GDM1 (cell line): ENCODE measurements around the gene WDFY4.

Experiments
- DNase-seq: peaks from one replicate; lab custom pipeline; 2025; lab: John Stamatoyannopoulos, UW

WDFY4 gene

DNA sequence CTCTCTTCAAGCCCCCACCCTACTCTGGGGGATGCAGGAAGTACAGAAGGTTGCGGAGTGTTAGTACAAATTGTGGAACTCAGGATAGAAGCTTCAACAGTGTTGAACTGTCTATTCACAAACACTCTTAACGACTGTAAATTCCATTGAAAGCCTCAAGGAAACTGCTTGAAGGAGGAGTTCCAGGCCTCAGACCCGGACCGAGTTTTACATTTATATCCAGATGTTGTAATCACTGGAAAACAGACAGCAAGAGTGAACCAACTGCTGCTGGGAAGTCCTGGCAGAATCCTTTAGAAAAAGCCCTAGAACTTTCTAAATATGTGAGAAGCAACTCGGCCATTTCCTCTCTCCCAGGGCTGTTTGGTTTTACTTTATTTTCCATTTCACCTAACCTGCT is 339.1 kb downstream of the WDFY4 start:
- no peak for DNase-seq

DNA sequence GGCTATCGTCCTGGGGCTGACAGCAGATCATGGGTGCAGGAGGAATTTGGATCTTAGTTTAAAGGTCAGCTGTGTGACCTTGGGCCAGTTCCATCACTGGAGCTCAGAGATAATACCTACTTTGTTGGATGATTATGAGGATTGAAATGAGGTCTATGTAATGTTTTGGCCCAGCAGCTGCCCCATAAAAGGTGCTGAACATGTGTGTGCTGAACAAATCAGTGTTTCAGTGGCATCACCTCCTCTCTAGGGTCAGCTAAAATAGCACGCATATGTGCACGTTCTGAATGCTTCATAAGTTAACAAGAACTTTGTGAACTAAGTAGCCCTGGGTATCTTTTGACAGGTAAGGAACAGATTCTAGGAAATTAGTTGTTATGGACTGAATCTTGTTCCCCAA is 339.8 kb downstream of the WDFY4 start:
- DNase-seq: no peak

DNA sequence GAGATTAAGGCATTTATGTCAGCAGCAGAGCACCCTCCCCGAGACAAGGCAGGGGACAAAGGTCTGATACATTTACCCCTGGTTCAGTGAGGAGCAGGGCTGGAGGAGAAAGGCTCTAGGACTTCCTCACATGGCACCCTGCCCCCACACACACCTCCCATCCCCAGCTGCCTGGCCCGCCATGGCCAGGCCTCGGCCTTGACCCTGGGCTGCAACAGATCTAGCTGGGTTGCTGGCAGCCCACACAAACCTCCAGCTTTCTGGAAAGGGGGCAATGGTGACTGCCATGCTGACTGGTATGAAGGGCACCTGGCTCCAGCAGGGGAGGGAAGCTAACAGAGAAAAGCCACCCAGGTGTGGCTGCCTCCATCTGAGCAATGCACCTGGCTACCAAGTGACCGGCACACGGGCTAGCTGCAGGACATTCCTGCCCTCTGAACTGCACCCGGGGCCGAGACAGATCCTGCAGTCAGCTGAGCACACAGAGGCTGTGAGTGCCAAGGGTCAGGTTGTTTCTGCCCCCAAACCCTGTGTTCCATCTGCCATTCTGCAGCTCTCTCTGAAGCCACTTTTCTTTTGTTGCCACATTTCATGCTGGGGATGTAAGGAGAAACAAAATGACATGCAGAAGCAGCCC is 340.8 kb downstream of the WDFY4 start:
- DNase-seq: no peak

DNA sequence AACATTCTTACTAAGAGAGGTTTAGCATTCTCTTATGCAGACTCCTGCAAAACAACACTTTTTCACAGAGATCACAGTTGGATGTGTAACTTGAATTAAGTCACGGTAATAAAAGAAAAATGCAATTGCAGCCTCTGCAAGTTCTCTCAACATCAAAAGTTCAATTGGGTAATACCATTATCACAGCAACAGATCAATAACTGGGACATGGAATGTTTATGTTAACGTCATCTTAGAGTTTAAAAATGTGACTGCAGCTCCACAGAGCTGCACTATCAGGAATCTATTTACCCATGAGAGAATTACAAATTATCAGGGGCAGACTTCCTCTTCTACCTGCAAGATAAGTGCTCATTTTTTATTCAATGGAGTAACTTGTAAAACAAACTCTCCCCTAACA is 344.0 kb downstream of the WDFY4 start:
- no peak for DNase-seq

DNA sequence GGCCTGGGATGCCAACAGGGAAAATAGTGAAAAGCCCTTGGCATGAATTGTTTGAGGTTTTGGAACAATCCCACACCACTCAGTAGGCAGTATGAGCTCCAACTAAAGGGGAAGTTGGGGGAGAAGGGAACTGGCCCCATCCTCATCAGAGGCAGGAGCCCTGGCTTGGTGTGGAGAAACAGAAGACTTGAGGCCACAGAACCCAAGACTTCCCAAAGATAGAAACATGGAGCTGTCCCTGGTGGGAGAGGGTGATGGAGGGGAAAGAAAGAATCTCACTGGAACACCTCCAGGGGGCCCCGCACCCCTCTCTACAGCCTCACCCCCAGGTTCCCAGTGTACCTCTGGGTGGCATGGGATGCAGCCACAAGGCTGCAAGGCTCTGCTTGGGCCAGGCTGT is 345.0 kb downstream of the WDFY4 start:
- DNase-seq: no peak
